T follicular helper cell (primary cell): ENCODE measurements around the gene LIMCH1.
"Not testable (repeated sequence)": the region's sequence is repeated elsewhere in the genome, so short reads cannot be mapped to it uniquely, and the experiment has no call there.

Experiments
- DNase-seq: peaks from one replicate; pipeline ENCODE4 v3.0.0-alpha.2; 2020; ENCODE audit warnings: low read depth

LIMCH1 gene

GRCh38 chr4:41723286-41723685, 185.3 kb downstream of the LIMCH1 start:
- DNase-seq: no peak

- no peak for DNase-seq
Measured at GRCh38 chr4:41725254-41725653, 187.3 kb downstream of the LIMCH1 start.

- no peak for DNase-seq
Measured at GRCh38 chr4:41727861-41728572, 190.1 kb downstream of the LIMCH1 start.

- no peak for DNase-seq
Measured at GRCh38 chr4:41728573-41728913, 190.6 kb downstream of the LIMCH1 start.

GRCh38 chr4:41731569-41732126, 193.7 kb downstream of the LIMCH1 start:
- no peak for DNase-seq

GRCh38 chr4:41734371-41734770, 196.4 kb downstream of the LIMCH1 start:
- DNase-seq: no peak

- DNase-seq: not testable (repeated sequence)
Measured at GRCh38 chr4:41737491-41737890, 199.5 kb downstream of the LIMCH1 start.

GRCh38 chr4:41741354-41741753, 203.4 kb downstream of the LIMCH1 start:
- DNase-seq: no peak

- DNase-seq: no peak
Measured at GRCh38 chr4:41744572-41745291, 206.8 kb downstream of the LIMCH1 start.

- DNase-seq: no peak
Measured at GRCh38 chr4:41745292-41746024, 207.5 kb downstream of the LIMCH1 start.

- no peak for DNase-seq
Measured at GRCh38 chr4:41746025-41746439, 208.1 kb downstream of the LIMCH1 start.

GRCh38 chr4:41746440-41747229, 208.7 kb downstream of the LIMCH1 start:
- DNase-seq: no peak

GRCh38 chr4:41747230-41748055, 209.5 kb downstream of the LIMCH1 start:
- no peak for DNase-seq

- no peak for DNase-seq
Measured at GRCh38 chr4:41748074-41748570, 210.2 kb downstream of the LIMCH1 start.

GRCh38 chr4:41748571-41749475, 210.9 kb downstream of the LIMCH1 start, which contains the start of gene PHOX2B:
Gene PHOX2B (minus strand): TSS chr4:41748725. CDS start chr4:41748610, 115 bp downstream.
- no peak for DNase-seq

- DNase-seq: no peak
Measured at GRCh38 chr4:41749631-41750039, 211.7 kb downstream of the LIMCH1 start.
